HEK293 (cell line): Measurements from ENCODE around the gene ZNF773.
A peak's percentile ranks its signal among the peaks of the same experiment; 100 is the strongest.
"Not testable (repeated sequence)": the region's sequence is repeated elsewhere in the genome, so short reads cannot be mapped to it uniquely, and the experiment has no call there.

Experiments
- CTCF ChIA-PET: fragments of 350-600 bp; formaldehyde crosslinking; extraction: SDS; loops from one replicate; lab custom pipeline; 2021; ENCODE audit warnings: antibody characterized with exemption; lab: Yijun Ruan, JAX
- POLR2A ChIA-PET: fragments of 300-600 bp; formaldehyde crosslinking; extraction: SDS; loops from one replicate; lab custom pipeline; 2020; ENCODE audit warnings: antibody characterized with exemption, inconsistent platforms; lab: Yijun Ruan, JAX
- H3K27ac ChIP-seq: fragments of 200-500 bp; sonication (Bioruptor generic); 2 replicates; pipeline ENCODE4 v1.5.1; 2014; ENCODE audit warnings: low read depth, low read length, control low read depth, inconsistent platforms; ENCODE audit errors: extremely low read depth
- H3K36me3 ChIP-seq, 2 experiments: fragments of 200-500 bp in 1 of 2; sonication (Bioruptor generic) in 1 of 2; 1 replicate in 1 of 2; 2 replicates in 1 of 2; pipeline ENCODE4 v1.5.1; 2014 to 2017; ENCODE audit warnings: inconsistent platforms in 2 of 2, low read length in 2 of 2; ENCODE audit not compliant: control insufficient read depth in 2 of 2, insufficient read depth in 1 of 2
- H3K4me1 ChIP-seq: fragments of 200-500 bp; sonication (Bioruptor generic); 2 replicates; pipeline ENCODE4 v1.5.1; 2014; ENCODE audit warnings: mild to moderate bottlenecking, low read length, inconsistent platforms; ENCODE audit not compliant: control insufficient read depth, insufficient read depth
- H3K4me3 ChIP-seq: 2 replicates; pipeline ENCODE4 v1.5.1; 2011; ENCODE audit warnings: low read depth, mild to moderate bottlenecking, control low read depth, low read length, moderate library complexity
- H3K9me3 ChIP-seq: fragments of 200-500 bp; sonication (Bioruptor generic); 2 replicates; pipeline ENCODE4 v1.5.1; 2014; ENCODE audit warnings: low read depth, low read length, inconsistent platforms; ENCODE audit not compliant: control insufficient read depth, insufficient read depth
- SP3 ChIP-seq: fragments of 450-650 bp; formaldehyde crosslinking; IDR thresholded peaks from 2 replicates; pipeline ENCODE4 v1.5.1; 2016; ENCODE audit warnings: missing biosample characterization, missing genetic modification characterization
- ZBTB6 ChIP-seq: fragments of 450-650 bp; formaldehyde crosslinking; IDR thresholded peaks from 2 replicates; pipeline ENCODE4 v1.5.1; 2017; ENCODE audit warnings: missing biosample characterization, missing genetic modification characterization
- ZNF280D ChIP-seq: fragments of 450-650 bp; formaldehyde crosslinking; IDR thresholded peaks from 2 replicates; pipeline ENCODE4 v1.5.1; 2016; ENCODE audit warnings: missing biosample characterization, missing genetic modification characterization
- ZNF366 ChIP-seq: fragments of 450-650 bp; formaldehyde crosslinking; conservative IDR thresholded peaks from 2 replicates; pipeline ENCODE4 v1.5.1; 2016; ENCODE audit warnings: missing biosample characterization, missing genetic modification characterization
- ZNF785 ChIP-seq: fragments of 450-650 bp; formaldehyde crosslinking; IDR thresholded peaks from 2 replicates; pipeline ENCODE4 v1.5.1; 2016; ENCODE audit warnings: missing biosample characterization, missing genetic modification characterization
- TF ChIP-seq, protein P1 (sequence below): fragments of 450-650 bp; formaldehyde crosslinking; conservative IDR thresholded peaks from 2 replicates; pipeline ENCODE4 v1.5.1; 2016; ENCODE audit warnings: low read depth, missing biosample characterization, missing genetic modification characterization

The ZNF773 gene

DNA sequence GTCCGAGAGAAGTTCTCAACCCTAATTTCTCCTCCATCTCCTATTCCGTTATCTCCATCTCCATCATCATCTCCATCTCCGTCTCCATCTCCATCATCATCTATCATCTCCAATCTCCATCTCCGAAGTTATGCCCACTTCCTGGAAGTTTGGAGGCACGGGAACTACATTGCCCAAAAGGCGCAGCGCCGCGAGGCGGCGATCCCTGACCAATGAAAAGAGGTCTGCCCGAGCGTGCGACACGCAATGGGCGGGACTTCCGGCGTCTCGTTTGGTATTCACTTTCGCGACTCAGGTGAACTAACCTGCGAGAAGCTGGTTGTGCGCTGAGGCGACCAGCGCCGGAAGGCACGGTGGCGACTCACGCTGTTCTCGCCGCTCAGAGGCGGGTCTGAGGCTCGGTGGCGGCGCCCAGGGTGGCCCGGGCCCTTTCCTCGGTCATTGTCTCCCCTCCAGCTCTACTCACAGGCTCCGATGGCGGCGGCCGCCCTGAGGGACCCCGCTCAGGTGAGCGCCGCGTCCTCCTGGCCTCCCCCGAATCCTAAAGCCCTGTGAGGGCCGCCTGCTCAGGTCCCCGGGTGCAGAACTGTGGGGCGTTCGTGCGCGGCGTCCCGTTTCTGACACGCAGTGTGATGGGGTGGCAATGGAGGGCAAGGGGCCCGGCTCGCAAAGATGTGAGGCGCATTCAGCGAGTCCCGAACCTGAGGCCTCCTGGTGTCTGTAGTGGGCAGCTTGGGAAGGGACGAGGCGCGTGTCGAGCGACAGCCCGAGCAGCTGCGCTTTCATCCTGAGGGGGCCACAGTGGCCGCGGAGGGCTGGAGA lies 12.1 kb upstream of the ZNF773 start, which contains the start of gene ZNF419 (continued):
- 0 out of 2 replicates have a peak, but pooled peaks have one; percentile 31 for TF ChIP-seq ZNF366 (tag by site-specific recombination)
- TF ChIP-seq, protein P1, sequence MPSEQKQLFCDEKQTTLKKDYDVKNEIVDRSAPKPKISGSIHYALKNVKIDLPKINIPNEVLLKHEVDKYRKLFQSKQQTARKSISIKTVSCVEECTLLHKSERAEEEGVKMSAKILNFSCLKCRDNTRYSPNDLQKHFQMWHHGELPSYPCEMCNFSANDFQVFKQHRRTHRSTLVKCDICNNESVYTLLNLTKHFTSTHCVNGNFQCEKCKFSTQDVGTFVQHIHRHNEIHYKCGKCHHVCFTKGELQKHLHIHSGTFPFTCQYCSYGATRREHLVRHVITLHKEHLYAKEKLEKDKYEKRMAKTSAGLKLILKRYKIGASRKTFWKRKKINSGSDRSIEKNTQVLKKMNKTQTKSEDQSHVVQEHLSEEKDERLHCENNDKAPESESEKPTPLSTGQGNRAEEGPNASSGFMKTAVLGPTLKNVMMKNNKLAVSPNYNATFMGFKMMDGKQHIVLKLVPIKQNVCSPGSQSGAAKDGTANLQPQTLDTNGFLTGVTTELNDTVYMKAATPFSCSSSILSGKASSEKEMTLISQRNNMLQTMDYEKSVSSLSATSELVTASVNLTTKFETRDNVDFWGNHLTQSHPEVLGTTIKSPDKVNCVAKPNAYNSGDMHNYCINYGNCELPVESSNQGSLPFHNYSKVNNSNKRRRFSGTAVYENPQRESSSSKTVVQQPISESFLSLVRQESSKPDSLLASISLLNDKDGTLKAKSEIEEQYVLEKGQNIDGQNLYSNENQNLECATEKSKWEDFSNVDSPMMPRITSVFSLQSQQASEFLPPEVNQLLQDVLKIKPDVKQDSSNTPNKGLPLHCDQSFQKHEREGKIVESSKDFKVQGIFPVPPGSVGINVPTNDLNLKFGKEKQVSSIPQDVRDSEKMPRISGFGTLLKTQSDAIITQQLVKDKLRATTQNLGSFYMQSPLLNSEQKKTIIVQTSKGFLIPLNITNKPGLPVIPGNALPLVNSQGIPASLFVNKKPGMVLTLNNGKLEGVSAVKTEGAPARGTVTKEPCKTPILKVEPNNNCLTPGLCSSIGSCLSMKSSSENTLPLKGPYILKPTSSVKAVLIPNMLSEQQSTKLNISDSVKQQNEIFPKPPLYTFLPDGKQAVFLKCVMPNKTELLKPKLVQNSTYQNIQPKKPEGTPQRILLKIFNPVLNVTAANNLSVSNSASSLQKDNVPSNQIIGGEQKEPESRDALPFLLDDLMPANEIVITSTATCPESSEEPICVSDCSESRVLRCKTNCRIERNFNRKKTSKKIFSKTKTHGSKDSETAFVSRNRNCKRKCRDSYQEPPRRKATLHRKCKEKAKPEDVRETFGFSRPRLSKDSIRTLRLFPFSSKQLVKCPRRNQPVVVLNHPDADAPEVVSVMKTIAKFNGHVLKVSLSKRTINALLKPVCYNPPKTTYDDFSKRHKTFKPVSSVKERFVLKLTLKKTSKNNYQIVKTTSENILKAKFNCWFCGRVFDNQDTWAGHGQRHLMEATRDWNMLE (tag by site-specific recombination), result peak; percentile 90
- peak; percentile 83 for TF ChIP-seq SP3 (tag by site-specific recombination)

DNA sequence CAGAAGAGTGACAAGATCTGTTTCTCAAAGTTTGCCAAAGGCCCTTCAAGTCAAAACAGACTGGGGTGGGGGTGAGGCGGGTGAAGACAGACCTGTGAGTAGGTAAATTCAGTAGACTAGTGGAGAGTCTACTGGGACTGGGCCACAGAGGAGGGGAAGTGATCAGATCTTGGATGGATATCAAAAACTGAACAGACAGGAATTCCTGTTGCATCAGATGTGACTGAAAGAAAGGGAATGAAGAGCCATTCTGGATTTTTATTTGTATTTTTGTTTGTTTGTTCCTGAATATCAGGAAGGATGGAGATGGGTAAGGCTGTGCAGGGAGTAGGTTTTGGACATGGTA lies 11.5 kb upstream of the ZNF773 start:
- H3K9me3 ChIP-seq, CTCF ChIA-PET, H3K27ac ChIP-seq, H3K4me1 ChIP-seq: not testable (repeated sequence)
- Histone ChIP-seq H3K36me3 (peaks cover 22 to 36% of the 10 kb centered on the region in 2 experiments), H3K4me3 (peak overlapping the region; percentile 34)
- POLR2A ChIA-PET, result interaction anchor here (1.1 kb wide), 1 partner anchor 11 kb away, joined by 5 read pairs; the partner anchor contains the start of gene ZNF773

GRCh38 chr19:57499332-57499679 lies 432 bp upstream of the ZNF773 start:
- H3K27ac ChIP-seq, H3K4me3 ChIP-seq, H3K9me3 ChIP-seq, CTCF ChIA-PET, H3K4me1 ChIP-seq: not testable (repeated sequence)
- POLR2A ChIA-PET, result interaction anchor here (0.5 to 1.1 kb wide), 9 partner anchors 9 to 252 kb away, joined by 3 to 10 read pairs (median 5); partner anchors contain the start of genes ZNF416, ZNF419, ZNF549 and ZNF772
- TF ChIP-seq ZNF785 (tag by site-specific recombination), result 0 out of 2 replicates have a peak, but pooled peaks have one; percentile 48
- 0 out of 2 replicates have a peak, but pooled peaks have one; percentile 58 for TF ChIP-seq ZNF280D (tag by site-specific recombination)
- peak; percentile 100; the same call in 1 of the 2 replicates for TF ChIP-seq ZBTB6 (tag by site-specific recombination)
- peaks cover 28 to 35% of the 10 kb centered on the region in 2 experiments; a peak in 2 of 3 replicates for H3K36me3 ChIP-seq

DNA sequence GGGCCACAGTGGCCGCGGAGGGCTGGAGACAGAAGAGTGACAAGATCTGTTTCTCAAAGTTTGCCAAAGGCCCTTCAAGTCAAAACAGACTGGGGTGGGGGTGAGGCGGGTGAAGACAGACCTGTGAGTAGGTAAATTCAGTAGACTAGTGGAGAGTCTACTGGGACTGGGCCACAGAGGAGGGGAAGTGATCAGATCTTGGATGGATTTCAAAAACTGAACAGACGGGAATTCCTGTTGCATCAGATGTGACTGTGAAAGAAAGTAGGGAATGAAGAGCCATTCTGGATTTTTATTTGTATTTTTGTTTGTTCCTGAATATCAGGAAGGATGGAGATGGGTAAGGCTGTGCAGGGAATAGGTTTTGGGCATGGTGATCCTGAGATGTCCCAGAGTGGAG lies 662 bp downstream of the ZNF773 start:
- Histone ChIP-seq H3K36me3 (peaks cover 24 to 42% of the 10 kb centered on the region in 2 experiments; a peak in 2 of 3 replicates), H3K4me3 (peak overlapping the region; percentile 33)
- H3K27ac ChIP-seq, H3K9me3 ChIP-seq, CTCF ChIA-PET, H3K4me1 ChIP-seq: not testable (repeated sequence)
- POLR2A ChIA-PET, result interaction anchor here (0.6 to 1.1 kb wide), 6 partner anchors 8 to 404 kb away, joined by 3 to 10 read pairs (median 5); partner anchors contain the start of genes ZNF419 and ZNF772
